Tibial artery (tissue), 4 donors: ENCODE results near the gene SLC25A4.
A peak's percentile ranks its signal among the peaks of the same experiment; 100 is the strongest.

Source experiments
- DNase-seq, 2 donors: peaks; one replicate each; pipeline ENCODE4 v3.0.0-alpha.2; 2019
- H3K27ac ChIP-seq, 2 donors: fragments of 200-600 bp; sonication (generic) in 1 of 2; 1 replicate in 1 of 2; 2 replicates in 1 of 2; pipeline ENCODE4 v1.5.1; 2018 to 2019; ENCODE audit warnings: mild to moderate bottlenecking in 1 of 2
- H3K27me3 ChIP-seq, 2 donors: fragments of 200-600 bp; sonication (generic) in 1 of 2; one replicate each; pipeline versions ENCODE4 v1.5.1 to v1.6.0; 2016 to 2019
- H3K36me3 ChIP-seq, 3 donors: fragments of 200-600 bp; sonication (generic) in 2 of 3; one replicate each; pipeline ENCODE4 v1.5.1; 2016 to 2019; ENCODE audit warnings: mild to moderate bottlenecking in 2 of 3
- H3K4me1 ChIP-seq, 4 donors: fragments of 200-600 bp; sonication (generic) in 2 of 4; 1 replicate in 3 of 4; 2 replicates in 1 of 4; pipeline ENCODE4 v1.5.1; 2016 to 2019
- H3K4me3 ChIP-seq, 2 donors: fragments of 200-600 bp; sonication (generic) in 1 of 2; 1 replicate in 1 of 2; 2 replicates in 1 of 2; pipeline ENCODE4 v1.5.1; 2018 to 2019; ENCODE audit warnings: mild to moderate bottlenecking in 2 of 2
- H3K9me3 ChIP-seq, 3 donors: fragments of 200-600 bp; sonication (generic) in 1 of 3; one replicate each; pipeline ENCODE4 v1.5.1; 2016 to 2019
- CTCF ChIP-seq, 2 experiments: fragments of 200-600 bp in 1 of 2; fragments of 450-650 bp in 1 of 2; IDR thresholded peaks; one replicate each; pipeline ENCODE4 v1.5.1; 2017 to 2019; ENCODE audit warnings: antibody characterized with exemption in 2 of 2, mild to moderate bottlenecking in 1 of 2, moderate library complexity in 1 of 2
- intact Hi-C: fragments of 100-400 bp; cut with DNase I; formaldehyde crosslinking; loops from one replicate; pipeline ENCODE4 v1.15.0; 2023; ENCODE audit warnings: low total_unique reads

Gene SLC25A4

GRCh38 chr4:185142912-185143600 lies at the start of gene SLC25A4:
Gene SLC25A4, plus strand, starts transcription at chr4:185143266. Its CDS starts 107 bp downstream, at chr4:185143373.
- Histone ChIP-seq H3K9me3 (no peaks in the 10 kb centered on the region), H3K4me1 (peaks cover 0 to 38% (median 20%) of the 10 kb centered on the region in 4 donors), H3K36me3 (peaks cover 0 to 23% (median 17%) of the 10 kb centered on the region in 3 donors), H3K27me3 (no peaks in the 10 kb centered on the region), H3K27ac (peak within 1 kb of the TSS; percentile 86 to 92), H3K4me3 (peak within 1 kb of the TSS; percentile 72 to 79)
- peak; percentile 53 to 70 for TF ChIP-seq CTCF (IDR thresholded peaks at IDR 0.05)
- intact Hi-C loops: loop anchor here (5.0 kb wide), 1 partner anchor 39 kb away; no protein-coding TSS in a partner anchor
- peak; percentile 72 to 91 for DNase-seq

- Histone ChIP-seq H3K36me3 (no peaks in the 10 kb centered on the region), H3K4me3 (no peak overlapping the region), H3K9me3 (no peaks in the 10 kb centered on the region), H3K27me3 (no peaks in the 10 kb centered on the region), H3K27ac (no peak overlapping the region), H3K4me1 (no peaks in the 10 kb centered on the region)
- intact Hi-C loops: loop anchor here (10.0 kb wide), 1 partner anchor 349 kb away; no protein-coding TSS in a partner anchor
- DNase-seq: no peak
- TF ChIP-seq CTCF (IDR thresholded peaks at IDR 0.05): no peak
Measured at GRCh38 chr4:185093603-185094002, 49.5 kb upstream of the SLC25A4 start.

- peak; percentile 48 to 62 for TF ChIP-seq CTCF (IDR thresholded peaks at IDR 0.05)
- intact Hi-C loops: loop anchor here (10.0 kb wide), 1 partner anchor 351 kb away; no protein-coding TSS in a partner anchor
- DNase-seq: no peak
Measured at GRCh38 chr4:185096032-185096653, 46.9 kb upstream of the SLC25A4 start.

GRCh38 chr4:185098474-185098873 lies 44.6 kb upstream of the SLC25A4 start:
- H3K27ac ChIP-seq: no peak overlapping the region
- TF ChIP-seq CTCF (IDR thresholded peaks at IDR 0.05): no peak
- DNase-seq: no peak
- H3K36me3 ChIP-seq: no peaks in the 10 kb centered on the region
- H3K4me1 ChIP-seq: no peaks in the 10 kb centered on the region
- no peak overlapping the region for H3K4me3 ChIP-seq
- intact Hi-C loops: loop anchor here (1.0 to 10.0 kb wide), 2 partner anchors 36 to 354 kb away; no protein-coding TSS in a partner anchor
- H3K9me3 ChIP-seq: no peaks in the 10 kb centered on the region
- H3K27me3 ChIP-seq: peaks cover 0 to 11% of the 10 kb centered on the region in 2 donors

More at GRCh38 chr4:185096032-185096653, 46.9 kb upstream of the SLC25A4 start:
- no peaks in the 10 kb centered on the region for H3K36me3 ChIP-seq
- no peaks in the 10 kb centered on the region for H3K9me3 ChIP-seq
- H3K27ac ChIP-seq: no peak overlapping the region
- H3K4me1 ChIP-seq: no peaks in the 10 kb centered on the region
- H3K27me3 ChIP-seq: peaks cover 0 to 11% of the 10 kb centered on the region in 2 donors
- no peak overlapping the region for H3K4me3 ChIP-seq

- Histone ChIP-seq H3K27ac (no peak overlapping the region), H3K36me3 (no peaks in the 10 kb centered on the region), H3K4me3 (no peak overlapping the region), H3K4me1 (no peaks in the 10 kb centered on the region), H3K9me3 (no peaks in the 10 kb centered on the region), H3K27me3 (peaks cover 0 to 11% of the 10 kb centered on the region in 2 donors)
- intact Hi-C loops: loop anchor here (10.0 kb wide), 1 partner anchor 354 kb away; no protein-coding TSS in a partner anchor
- no peak for TF ChIP-seq CTCF (IDR thresholded peaks at IDR 0.05)
- DNase-seq: no peak
Measured at GRCh38 chr4:185099024-185099682, 43.9 kb upstream of the SLC25A4 start.
